ENCODE measurements around the gene FEN1. TPM values are rescaled to one million over a fixed set of nuclear protein-coding genes. Genes with fewer than 3 reads are reported as not detected.

The FEN1 gene
- total and polyA plus RNA-seq, 7 donors = 5.7 to 30.3 (median 10.3) TPM

DNA sequence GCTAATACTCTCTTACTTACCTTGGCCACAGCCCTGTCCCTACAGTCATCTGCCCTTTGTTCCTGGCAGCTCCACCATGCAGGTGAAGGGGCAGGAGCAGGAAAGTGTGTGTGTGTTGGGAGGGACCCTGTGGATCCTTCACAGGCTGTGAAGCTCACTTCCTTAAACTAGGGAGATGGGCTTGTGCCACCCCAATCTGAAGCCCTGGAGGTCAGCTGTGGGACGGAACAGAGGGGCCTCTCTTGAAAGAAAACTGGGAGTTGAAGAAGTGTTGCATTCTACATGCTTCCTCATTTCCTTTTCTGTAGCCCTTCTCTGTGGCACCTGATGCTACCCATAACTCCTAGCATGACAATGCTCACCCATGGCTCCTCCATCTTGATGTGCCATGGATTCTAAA, 12.4 kb downstream of the FEN1 start:
- Histone ChIP-seq H3K27ac (no peak overlapping the region), H3K9me3 (no peaks in the 10 kb centered on the region), H3K27me3 (ENCODE audit: insufficient read depth in 3 of 3, low read length in 2 of 3) (no peaks in the 10 kb centered on the region), H3K4me3 (no peak overlapping the region), H3K4me1 (no peaks in the 10 kb centered on the region), H3K36me3 (ENCODE audit: insufficient read depth in 1 of 2, low read depth in 1 of 2) (peaks cover 2 to 34% of the 10 kb centered on the region in 2 donors)
- intact Hi-C loops (cut with DNase I) = no loop called here
- no peak for DNase-seq
- no peak for ATAC-seq
- 93 to 97% (median 95%) methylated on average over 1 of the region's 1 CpG for WGBS, 3 donors
- TF ChIP-seq, protein P1, sequence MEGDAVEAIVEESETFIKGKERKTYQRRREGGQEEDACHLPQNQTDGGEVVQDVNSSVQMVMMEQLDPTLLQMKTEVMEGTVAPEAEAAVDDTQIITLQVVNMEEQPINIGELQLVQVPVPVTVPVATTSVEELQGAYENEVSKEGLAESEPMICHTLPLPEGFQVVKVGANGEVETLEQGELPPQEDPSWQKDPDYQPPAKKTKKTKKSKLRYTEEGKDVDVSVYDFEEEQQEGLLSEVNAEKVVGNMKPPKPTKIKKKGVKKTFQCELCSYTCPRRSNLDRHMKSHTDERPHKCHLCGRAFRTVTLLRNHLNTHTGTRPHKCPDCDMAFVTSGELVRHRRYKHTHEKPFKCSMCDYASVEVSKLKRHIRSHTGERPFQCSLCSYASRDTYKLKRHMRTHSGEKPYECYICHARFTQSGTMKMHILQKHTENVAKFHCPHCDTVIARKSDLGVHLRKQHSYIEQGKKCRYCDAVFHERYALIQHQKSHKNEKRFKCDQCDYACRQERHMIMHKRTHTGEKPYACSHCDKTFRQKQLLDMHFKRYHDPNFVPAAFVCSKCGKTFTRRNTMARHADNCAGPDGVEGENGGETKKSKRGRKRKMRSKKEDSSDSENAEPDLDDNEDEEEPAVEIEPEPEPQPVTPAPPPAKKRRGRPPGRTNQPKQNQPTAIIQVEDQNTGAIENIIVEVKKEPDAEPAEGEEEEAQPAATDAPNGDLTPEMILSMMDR (IDR thresholded peaks at IDR 0.05) = no peak

DNA sequence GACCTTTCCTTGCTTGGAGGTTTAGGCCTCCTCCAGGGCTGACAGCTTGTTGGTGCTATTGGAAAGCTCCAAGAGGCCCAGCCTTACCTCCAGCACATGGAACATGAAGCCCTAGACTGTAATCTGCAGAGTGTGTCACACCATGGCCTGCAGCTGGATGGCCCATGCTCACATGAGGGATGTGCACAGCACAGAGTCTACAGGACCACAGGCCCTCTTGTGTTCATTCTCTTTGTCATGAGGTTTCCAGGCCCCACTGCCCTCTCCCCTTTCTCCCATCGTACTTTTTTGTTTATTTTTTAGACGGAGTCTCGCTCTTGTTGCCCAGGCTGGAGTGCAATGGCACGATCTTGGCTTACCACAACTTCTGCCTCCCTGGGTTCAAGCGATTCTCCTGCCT, 14.1 kb downstream of the FEN1 start:
- H3K9me3 ChIP-seq = no peaks in the 10 kb centered on the region
- DNase-seq (no peak), ATAC-seq (no peak)
- peaks cover 2 to 41% of the 10 kb centered on the region in 2 donors for H3K36me3 ChIP-seq (ENCODE audit: insufficient read depth in 1 of 2, low read depth in 1 of 2)
- no peaks in the 10 kb centered on the region for H3K4me1 ChIP-seq
- intact Hi-C loops (cut with DNase I) = no loop called here
- H3K27ac ChIP-seq = no peak overlapping the region
- TF ChIP-seq, protein P1 (IDR thresholded peaks at IDR 0.05) = no peak
- 94 to 96% (median 95%) methylated on average over 5 of the region's 5 CpGs for WGBS, 3 donors
- no peak overlapping the region for H3K4me3 ChIP-seq
- H3K27me3 ChIP-seq (ENCODE audit: insufficient read depth in 3 of 3, low read length in 2 of 3) = no peaks in the 10 kb centered on the region

DNA sequence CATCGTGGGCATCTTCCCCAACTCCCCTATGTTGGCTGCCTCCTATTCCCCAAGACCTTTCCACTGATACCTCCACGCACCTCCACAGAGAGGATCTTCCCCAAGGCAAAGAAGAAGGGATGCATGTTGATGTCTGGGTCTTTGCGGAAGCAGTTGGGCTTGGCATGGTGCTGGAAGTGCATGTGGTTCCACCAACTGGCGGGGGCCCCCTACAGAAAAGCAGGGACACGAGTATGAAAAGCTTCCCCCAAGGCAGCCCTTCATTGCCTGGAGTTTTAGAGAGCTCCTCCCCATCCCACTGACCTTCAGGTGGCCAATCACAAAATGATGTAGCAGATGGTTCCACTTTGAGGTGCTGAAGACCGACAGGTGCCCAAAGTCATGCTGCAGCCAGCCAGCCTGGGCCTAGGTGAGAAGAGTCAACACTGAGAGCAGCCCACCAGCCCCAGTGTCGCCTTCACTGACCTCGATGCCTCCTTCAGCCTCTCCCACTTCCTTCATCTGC, 18.0 kb downstream of the FEN1 start:
- 92 to 98% (median 93%) methylated on average over 8 of the region's 8 CpGs for WGBS, 3 donors
- no peak for ATAC-seq
- intact Hi-C loops (cut with DNase I) = no loop called here

DNA sequence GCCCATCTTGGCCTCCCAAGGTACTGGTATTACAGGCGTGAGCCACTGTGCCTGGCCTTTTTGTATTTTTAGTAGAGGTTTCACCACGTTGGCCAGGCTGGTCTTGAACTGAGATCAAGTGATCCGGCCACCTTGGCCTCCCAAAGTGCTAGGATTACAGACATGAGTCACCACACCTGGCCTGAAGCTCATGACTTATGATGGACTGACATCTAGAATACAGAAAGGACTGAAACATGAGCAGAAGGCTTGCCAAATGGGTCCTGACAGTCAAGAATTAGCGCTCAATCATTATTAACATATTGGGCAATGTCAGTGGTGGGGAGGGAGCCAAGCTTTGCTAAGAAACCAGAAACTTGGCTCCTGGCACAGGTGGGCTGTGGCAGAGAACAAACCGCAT, 19.1 kb downstream of the FEN1 start:
- TF ChIP-seq, protein P1 (IDR thresholded peaks at IDR 0.05) = no peak
- H3K27me3 ChIP-seq (ENCODE audit: insufficient read depth in 3 of 3, low read length in 2 of 3) = no peaks in the 10 kb centered on the region
- H3K4me3 ChIP-seq = no peak overlapping the region
- DNase-seq (no peak), ATAC-seq (peak in 3 of 4 donors; percentile 34 to 56 (median 41))
- no peaks in the 10 kb centered on the region for H3K9me3 ChIP-seq
- peaks cover 0 to 32% of the 10 kb centered on the region in 2 donors for H3K36me3 ChIP-seq (ENCODE audit: insufficient read depth in 1 of 2, low read depth in 1 of 2)
- H3K27ac ChIP-seq = peak overlapping the region; percentile 44
- 57 to 79% (median 74%) methylated on average over 5 of the region's 5 CpGs for WGBS, 3 donors
- H3K4me1 ChIP-seq = peaks cover 9% of the 10 kb centered on the region
- intact Hi-C loops (cut with DNase I) = no loop called here

More for the DNA sequence above, 18.0 kb downstream of the FEN1 start:
- no peaks in the 10 kb centered on the region for H3K27me3 ChIP-seq (ENCODE audit: insufficient read depth in 3 of 3, low read length in 2 of 3)
- no peak for DNase-seq
- TF ChIP-seq, protein P1 (IDR thresholded peaks at IDR 0.05) = no peak
- H3K9me3 ChIP-seq = no peaks in the 10 kb centered on the region
- H3K27ac ChIP-seq = no peak overlapping the region
- H3K36me3 ChIP-seq (ENCODE audit: insufficient read depth in 1 of 2, low read depth in 1 of 2) = peaks cover 0 to 32% of the 10 kb centered on the region in 2 donors
- H3K4me3 ChIP-seq = no peak overlapping the region
- H3K4me1 ChIP-seq = peaks cover 4% of the 10 kb centered on the region
